ENCODE measurements around the gene HS3ST3A1. TPM values are rescaled to one million over a fixed set of nuclear protein-coding genes. Genes with fewer than 3 reads are reported as not detected.

Gene HS3ST3A1
- total and polyA plus RNA-seq, 9 donors = 2.2 to 41.4 (median 10.7) TPM

- Histone ChIP-seq H3K27me3 (no peaks in the 10 kb centered on the region), H3K27ac (no peak overlapping the region), H3K4me1 (ENCODE audit: insufficient read depth) (peaks cover 2% of the 10 kb centered on the region), H3K9me3 (no peaks in the 10 kb centered on the region), H3K36me3 (no peaks in the 10 kb centered on the region), H3K4me3 (no peak overlapping the region)
- TF ChIP-seq POLR2A (IDR thresholded peaks at IDR 0.05) (no peak), EP300 (IDR thresholded peaks at IDR 0.05) (no peak), CTCF (IDR thresholded peaks at IDR 0.05) (no peak)
- intact Hi-C loops (cut with DNase I) = loop anchor here in 3 of 4 donors (2.0 to 10.0 kb wide), 3 partner anchors 212 to 710 kb away; no protein-coding TSS in a partner anchor
- 11 to 19% (median 16%) methylated on average over 7 of the region's 7 CpGs for WGBS, 3 donors
- no peak for DNase-seq
These were observed 9.3 kb downstream of the HS3ST3A1 start for GRCh38 chr17:13592427-13592826.

GRCh38 chr17:13590441-13590840 lies 11.3 kb downstream of the HS3ST3A1 start:
- DNase-seq = no peak
- intact Hi-C loops (cut with DNase I) = loop anchor here in 2 of 4 donors (10.0 kb wide), 2 partner anchors 214 to 246 kb away; no protein-coding TSS in a partner anchor
- H3K4me1 ChIP-seq (ENCODE audit: insufficient read depth) = peaks cover 2% of the 10 kb centered on the region
- H3K36me3 ChIP-seq = no peaks in the 10 kb centered on the region
- H3K27me3 ChIP-seq = no peaks in the 10 kb centered on the region
- TF ChIP-seq EP300 (IDR thresholded peaks at IDR 0.05) (no peak), CTCF (IDR thresholded peaks at IDR 0.05) (no peak), POLR2A (IDR thresholded peaks at IDR 0.05) (no peak)
- no peak overlapping the region for H3K4me3 ChIP-seq
- WGBS, 3 donors = 87 to 92% (median 90%) methylated on average over 1 of the region's 1 CpG
- H3K27ac ChIP-seq = no peak overlapping the region
- H3K9me3 ChIP-seq = no peaks in the 10 kb centered on the region

- H3K27ac ChIP-seq = no peak overlapping the region
- DNase-seq = no peak
- TF ChIP-seq CTCF (IDR thresholded peaks at IDR 0.05) (no peak), POLR2A (IDR thresholded peaks at IDR 0.05) (no peak), EP300 (IDR thresholded peaks at IDR 0.05) (no peak)
- peaks cover 2% of the 10 kb centered on the region for H3K4me1 ChIP-seq (ENCODE audit: insufficient read depth)
- no peak overlapping the region for H3K4me3 ChIP-seq
- intact Hi-C loops (cut with DNase I) = loop anchor here in 2 of 4 donors (5.0 to 10.0 kb wide), 3 partner anchors 215 to 413 kb away; no protein-coding TSS in a partner anchor
- WGBS, 3 donors = 77 to 85% (median 84%) methylated on average over 6 of the region's 6 CpGs
- H3K27me3 ChIP-seq = no peaks in the 10 kb centered on the region
- no peaks in the 10 kb centered on the region for H3K9me3 ChIP-seq
- no peaks in the 10 kb centered on the region for H3K36me3 ChIP-seq
These were observed 12.1 kb downstream of the HS3ST3A1 start for GRCh38 chr17:13589658-13590057.

GRCh38 chr17:13587487-13588338 lies 14.0 kb downstream of the HS3ST3A1 start:
- no peak for DNase-seq
- 78 to 92% (median 91%) methylated on average over 4 of the region's 4 CpGs for WGBS, 3 donors
- Histone ChIP-seq H3K27ac (no peak overlapping the region), H3K9me3 (no peaks in the 10 kb centered on the region), H3K27me3 (no peaks in the 10 kb centered on the region), H3K4me3 (no peak overlapping the region), H3K4me1 (ENCODE audit: insufficient read depth) (no peaks in the 10 kb centered on the region), H3K36me3 (no peaks in the 10 kb centered on the region)
- TF ChIP-seq CTCF (IDR thresholded peaks at IDR 0.05) = no peak
- TF ChIP-seq EP300 (IDR thresholded peaks at IDR 0.05) = no peak
- TF ChIP-seq POLR2A (IDR thresholded peaks at IDR 0.05) = no peak
- intact Hi-C loops (cut with DNase I) = loop anchor here in 1 of 4 donors (5.0 kb wide), 1 partner anchor 415 kb away; no protein-coding TSS in a partner anchor
